Sigmoid colon (tissue), 7 donors: ENCODE results near the gene AXIN1. TPM values are rescaled to one million over a fixed set of nuclear protein-coding genes. Genes with fewer than 3 reads are reported as not detected.

ENCODE experiments used
- DNase-seq: peaks from one replicate; pipeline ENCODE4 v3.0.0-alpha.2; 2019
- H3K27ac ChIP-seq, 4 donors: fragments of 200-600 bp; sonication (generic); one replicate each; pipeline ENCODE4 v1.5.1; 2016 to 2019; ENCODE audit warnings: mild to moderate bottlenecking in 1 of 4
- H3K27me3 ChIP-seq, 3 donors: fragments of 200-600 bp; sonication (generic); one replicate each; pipeline ENCODE4 v1.5.1; 2019; ENCODE audit warnings: mild to moderate bottlenecking in 1 of 3
- H3K36me3 ChIP-seq, 4 donors: fragments of 200-600 bp; sonication (generic); one replicate each; pipeline ENCODE4 v1.5.1; 2016 to 2019
- H3K4me1 ChIP-seq, 4 donors: fragments of 200-600 bp; sonication (generic); one replicate each; pipeline ENCODE4 v1.5.1; 2017 to 2019
- H3K4me3 ChIP-seq, 4 donors: fragments of 200-600 bp; sonication (generic); one replicate each; pipeline ENCODE4 v1.5.1; 2017 to 2019; ENCODE audit warnings: mild to moderate bottlenecking in 2 of 4, moderate library complexity in 1 of 4
- H3K9me3 ChIP-seq, 4 donors: fragments of 200-600 bp in 3 of 4; sonication (generic) in 3 of 4; one replicate each; pipeline versions ENCODE4 v1.5.1 to v1.6.1; 2013 to 2019
- CTCF ChIP-seq, 4 experiments: fragments of 450-650 bp in 3 of 4; fragments of 200-600 bp in 1 of 4; IDR thresholded peaks; one replicate each; pipeline ENCODE4 v1.5.1; 2016 to 2019; ENCODE audit warnings: antibody characterized with exemption in 4 of 4, mild to moderate bottlenecking in 3 of 4, moderate library complexity in 2 of 4
- EP300 ChIP-seq, 4 donors: sonication (generic); formaldehyde crosslinking; IDR thresholded peaks; one replicate each; pipeline ENCODE4 v1.6.1; 2017; ENCODE audit warnings: antibody characterized with exemption in 4 of 4
- POLR2A ChIP-seq, 2 donors: fragments of 450-650 bp; IDR thresholded peaks; one replicate each; pipeline ENCODE4 v1.6.1; 2016; ENCODE audit warnings: antibody characterized with exemption in 2 of 2, mild to moderate bottlenecking in 2 of 2, moderate library complexity in 2 of 2
- POLR2AphosphoS5 ChIP-seq, 4 donors: sonication (generic); formaldehyde crosslinking; IDR thresholded peaks; one replicate each; pipeline ENCODE4 v1.6.1; 2017; ENCODE audit warnings: antibody characterized with exemption in 4 of 4
- WGBS, 2 donors: extraction: QIAGEN DNeasy Blood & Tissue Kit; methylation state at CpG; one replicate each; pipeline ENCODE4 v1.1.7; 2013; 5-methylcytosine and 5-hydroxymethylcytosine counted together
- intact Hi-C: fragments of 100-400 bp; cut with DNase I; formaldehyde crosslinking; loops from one replicate; pipeline ENCODE4 v1.15.1; 2023
- polyA plus RNA-seq, 3 donors: library from polyadenylated mRNA; stranded (reverse); fragments of 200-250 nt; gene quantifications; one replicate each; pipeline ENCODE4 v1.2.3, GENCODE V29; 2013
- total RNA-seq, 4 donors: library from RNA; depleted of rRNA; stranded (reverse); fragments of >200 nt; gene quantifications; one replicate each; pipeline ENCODE4 v1.1.0, GENCODE V29; 2016
- donor health status: healthy with polysubstance abuse.
- donor health status: Bipolar disorder and iron deficiency.
- donor health status: healthy.

The AXIN1 gene, protein sequence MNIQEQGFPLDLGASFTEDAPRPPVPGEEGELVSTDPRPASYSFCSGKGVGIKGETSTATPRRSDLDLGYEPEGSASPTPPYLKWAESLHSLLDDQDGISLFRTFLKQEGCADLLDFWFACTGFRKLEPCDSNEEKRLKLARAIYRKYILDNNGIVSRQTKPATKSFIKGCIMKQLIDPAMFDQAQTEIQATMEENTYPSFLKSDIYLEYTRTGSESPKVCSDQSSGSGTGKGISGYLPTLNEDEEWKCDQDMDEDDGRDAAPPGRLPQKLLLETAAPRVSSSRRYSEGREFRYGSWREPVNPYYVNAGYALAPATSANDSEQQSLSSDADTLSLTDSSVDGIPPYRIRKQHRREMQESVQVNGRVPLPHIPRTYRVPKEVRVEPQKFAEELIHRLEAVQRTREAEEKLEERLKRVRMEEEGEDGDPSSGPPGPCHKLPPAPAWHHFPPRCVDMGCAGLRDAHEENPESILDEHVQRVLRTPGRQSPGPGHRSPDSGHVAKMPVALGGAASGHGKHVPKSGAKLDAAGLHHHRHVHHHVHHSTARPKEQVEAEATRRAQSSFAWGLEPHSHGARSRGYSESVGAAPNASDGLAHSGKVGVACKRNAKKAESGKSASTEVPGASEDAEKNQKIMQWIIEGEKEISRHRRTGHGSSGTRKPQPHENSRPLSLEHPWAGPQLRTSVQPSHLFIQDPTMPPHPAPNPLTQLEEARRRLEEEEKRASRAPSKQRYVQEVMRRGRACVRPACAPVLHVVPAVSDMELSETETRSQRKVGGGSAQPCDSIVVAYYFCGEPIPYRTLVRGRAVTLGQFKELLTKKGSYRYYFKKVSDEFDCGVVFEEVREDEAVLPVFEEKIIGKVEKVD
- 10 to 100 TPM; 17.9 to 29.9 (median 20.9) TPM for total RNA-seq
- polyA plus RNA-seq = 10 to 100 TPM; 28.2 to 33.4 (median 30.3) TPM

DNA sequence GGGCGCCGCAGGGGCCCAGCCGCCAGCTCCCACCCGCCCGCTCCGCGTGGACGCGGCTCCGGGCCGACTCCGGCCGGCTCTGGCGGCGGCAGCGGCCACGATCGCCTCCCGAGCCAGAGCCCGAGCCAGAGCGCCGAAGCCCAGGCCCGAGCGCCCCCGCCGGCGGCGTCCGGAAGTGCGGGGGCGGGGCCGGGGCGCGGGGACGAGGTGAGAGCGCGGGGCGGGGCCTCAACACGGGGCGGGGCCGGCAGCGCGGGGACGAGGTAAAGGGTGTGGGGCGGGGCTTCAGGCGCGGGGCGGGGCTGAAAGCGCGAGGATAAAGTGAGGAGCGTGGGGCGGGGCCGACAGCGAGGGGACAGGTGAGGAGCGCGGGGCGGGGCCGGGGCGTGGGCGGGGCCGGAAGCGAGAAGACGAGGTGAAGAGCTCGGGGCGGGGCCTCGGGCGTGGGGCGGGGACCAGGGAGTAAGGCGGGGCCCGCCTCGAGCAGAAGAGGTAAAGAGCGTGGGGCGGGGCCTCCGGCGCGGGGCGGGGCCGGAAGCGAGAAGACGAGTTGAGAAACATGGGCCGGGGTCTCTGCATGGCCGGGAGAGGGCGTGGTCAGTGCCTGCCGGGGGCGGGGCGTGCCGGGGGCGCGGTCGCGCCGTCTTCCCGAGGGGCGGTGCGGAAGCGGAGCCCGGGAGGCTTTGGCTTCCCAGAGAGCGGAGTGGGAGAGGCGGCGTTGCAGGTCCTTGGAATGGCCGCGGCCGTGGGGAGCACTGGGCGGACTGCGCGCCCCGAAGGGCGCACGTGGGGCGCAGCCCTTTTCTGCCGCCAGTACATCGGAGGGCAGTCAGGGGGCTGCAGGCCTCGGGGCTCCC, at the start of gene AXIN1:
AXIN1 (minus strand) TSS at position 177 of the 857 bp plus-strand sequence. CDS start 5,698 bp downstream, outside the sequence.
- peak; percentile 100 for DNase-seq
- Histone ChIP-seq H3K4me1 (peaks cover 0 to 17% (median 13%) of the 10 kb centered on the region in 4 donors), H3K9me3 (no peaks in the 10 kb centered on the region), H3K27me3 (no peaks in the 10 kb centered on the region), H3K4me3 (peak within 1 kb of the TSS; percentile 47 to 86 (median 81)), H3K27ac (peak within 1 kb of the TSS; percentile 73 to 84 (median 79)), H3K36me3 (peaks cover 0 to 5% (median 0%) of the 10 kb centered on the region in 4 donors)
- 1 to 4% methylated on average over 113 of the region's 113 CpGs for WGBS, 2 donors
- TF ChIP-seq POLR2AphosphoS5 (IDR thresholded peaks at IDR 0.05) (peak in 3 of 4 donors; percentile 47 to 70 (median 64)), EP300 (IDR thresholded peaks at IDR 0.05) (no peak), POLR2A (IDR thresholded peaks at IDR 0.05) (peak in 1 of 2 donors; percentile 65), CTCF (IDR thresholded peaks at IDR 0.05) (peak in 1 of 4 experiments; percentile 64)
- intact Hi-C loops = loop anchor here (1.0 to 2.0 kb wide), 3 partner anchors 48 to 118 kb away; partner anchors contain the start of genes DECR2 and FAM234A

GRCh38 chr16:401468-402348, 49.2 kb upstream of the AXIN1 start, which contains the start of gene DECR2:
Gene DECR2, plus strand, starts transcription at chr16:401885. Its CDS starts 79 bp downstream, at chr16:401964.
- 1% methylated on average over 91 of the region's 91 CpGs for WGBS, 2 donors
- intact Hi-C loops = loop anchor here (1.0 to 2.0 kb wide), 3 partner anchors 19 to 49 kb away; partner anchors contain the start of genes AXIN1 and RAB11FIP3
- no peaks in the 10 kb centered on the region for H3K9me3 ChIP-seq
- H3K27ac ChIP-seq = peak within 1 kb of the TSS; percentile 91 to 96 (median 93)
- H3K4me1 ChIP-seq = peaks cover 0 to 42% (median 33%) of the 10 kb centered on the region in 4 donors
- TF ChIP-seq CTCF (IDR thresholded peaks at IDR 0.05) (peak; percentile 10 to 56 (median 35)), EP300 (IDR thresholded peaks at IDR 0.05) (no peak), POLR2A (IDR thresholded peaks at IDR 0.05) (peak in 1 of 2 donors; percentile 76), POLR2AphosphoS5 (IDR thresholded peaks at IDR 0.05) (peak; percentile 91 to 97 (median 96))
- DNase-seq = peak; percentile 97
- H3K4me3 ChIP-seq = peak within 1 kb of the TSS; percentile 66 to 90 (median 87)
- no peaks in the 10 kb centered on the region for H3K27me3 ChIP-seq
- H3K36me3 ChIP-seq = peaks cover 0 to 10% (median 0%) of the 10 kb centered on the region in 4 donors

GRCh38 chr16:400061-400591, 47.6 kb upstream of the AXIN1 start:
- Histone ChIP-seq H3K27me3 (no peaks in the 10 kb centered on the region), H3K4me3 (peak overlapping the region in 1 of 4 donors; percentile 90), H3K4me1 (peaks cover 0 to 51% (median 40%) of the 10 kb centered on the region in 4 donors), H3K9me3 (no peaks in the 10 kb centered on the region), H3K36me3 (peaks cover 0 to 10% (median 0%) of the 10 kb centered on the region in 4 donors), H3K27ac (peak overlapping the region; percentile 91 to 96 (median 93))
- 69 to 74% methylated on average over 10 of the region's 10 CpGs for WGBS, 2 donors
- TF ChIP-seq POLR2A (IDR thresholded peaks at IDR 0.05) = no peak
- no peak for TF ChIP-seq POLR2AphosphoS5 (IDR thresholded peaks at IDR 0.05)
- no peak for TF ChIP-seq EP300 (IDR thresholded peaks at IDR 0.05)
- no peak for TF ChIP-seq CTCF (IDR thresholded peaks at IDR 0.05)
- intact Hi-C loops = loop anchor here (2.0 kb wide), 2 partner anchors 17 to 47 kb away; partner anchors contain the start of gene AXIN1
- DNase-seq = no peak
